HG02884 (cell line): Measurements from ENCODE around the gene POLR2I.
"Not testable (repeated sequence)": the region's sequence is repeated elsewhere in the genome, so short reads cannot be mapped to it uniquely, and the experiment has no call there.

ENCODE experiments used
- ATAC-seq: cut with Tn5 transposase; IDR thresholded peaks from one replicate; pipeline ENCODE4 v1.9.1; 2021; ENCODE audit warnings: mild to moderate bottlenecking, moderate library complexity; ENCODE audit not compliant: unreplicated experiment

POLR2I gene

GRCh38 chr19:36134867-36135266 lies 20.2 kb upstream of the POLR2I start:
- not testable (repeated sequence) for ATAC-seq

- ATAC-seq, result not testable (repeated sequence)
These were observed 16.5 kb upstream of the POLR2I start for GRCh38 chr19:36131221-36131620.

- ATAC-seq, result no peak
These were observed 13.7 kb upstream of the POLR2I start for GRCh38 chr19:36128392-36128736.

- ATAC-seq, result no peak
These were observed 10.9 kb upstream of the POLR2I start for GRCh38 chr19:36125557-36125956.

GRCh38 chr19:36121486-36122124 lies 6.9 kb upstream of the POLR2I start:
- ATAC-seq, result no peak

GRCh38 chr19:36120984-36121358 lies 6.3 kb upstream of the POLR2I start:
- ATAC-seq, result no peak

GRCh38 chr19:36120092-36120983 lies 5.7 kb upstream of the POLR2I start:
- ATAC-seq, result no peak

GRCh38 chr19:36116344-36116637 lies 1.6 kb upstream of the POLR2I start:
- ATAC-seq, result no peak

DNA sequence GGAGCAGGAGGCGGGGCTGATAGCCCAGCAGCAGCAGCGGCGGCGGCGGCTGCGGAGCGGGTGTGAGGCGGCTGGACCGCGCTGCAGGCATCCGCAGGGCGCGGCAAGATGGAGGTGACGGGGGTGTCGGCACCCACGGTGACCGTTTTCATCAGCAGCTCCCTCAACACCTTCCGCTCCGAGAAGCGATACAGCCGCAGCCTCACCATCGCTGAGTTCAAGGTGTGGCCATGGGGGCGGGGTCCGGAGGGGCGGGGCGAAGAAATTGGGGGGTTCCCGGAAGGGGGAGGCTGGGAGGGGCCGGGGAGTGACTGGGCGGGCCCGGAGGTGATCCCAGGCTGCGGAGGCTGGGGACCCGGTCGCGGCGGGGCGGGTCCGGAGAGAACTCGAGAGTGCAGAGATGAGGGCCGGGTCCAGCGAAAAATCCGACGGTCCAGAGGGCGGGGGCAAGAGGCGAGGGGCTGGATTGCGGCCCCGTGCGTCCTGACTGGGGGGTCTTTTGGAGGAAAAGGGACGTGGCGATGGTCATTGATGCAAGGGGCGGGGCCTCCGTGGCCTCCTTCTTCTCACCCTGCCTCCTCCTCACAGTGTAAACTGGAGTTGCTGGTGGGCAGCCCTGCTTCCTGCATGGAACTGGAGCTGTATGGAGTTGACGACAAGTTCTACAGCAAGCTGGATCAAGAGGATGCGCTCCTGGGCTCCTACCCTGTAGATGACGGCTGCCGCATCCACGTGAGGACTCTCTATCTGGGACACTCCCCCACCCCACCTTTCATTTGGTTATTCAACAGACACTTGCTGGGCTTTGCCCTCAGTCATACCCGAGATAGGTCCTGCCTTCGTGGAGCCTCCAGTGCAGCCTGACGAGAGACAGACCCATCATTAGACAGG lies 1.0 kb upstream of the POLR2I start, which contains the start of gene TBCB:
TBCB (plus strand) TSS at position 16 of the 891 bp plus-strand sequence; CDS start at position 109, 93 bp downstream.
- no peak for ATAC-seq

DNA sequence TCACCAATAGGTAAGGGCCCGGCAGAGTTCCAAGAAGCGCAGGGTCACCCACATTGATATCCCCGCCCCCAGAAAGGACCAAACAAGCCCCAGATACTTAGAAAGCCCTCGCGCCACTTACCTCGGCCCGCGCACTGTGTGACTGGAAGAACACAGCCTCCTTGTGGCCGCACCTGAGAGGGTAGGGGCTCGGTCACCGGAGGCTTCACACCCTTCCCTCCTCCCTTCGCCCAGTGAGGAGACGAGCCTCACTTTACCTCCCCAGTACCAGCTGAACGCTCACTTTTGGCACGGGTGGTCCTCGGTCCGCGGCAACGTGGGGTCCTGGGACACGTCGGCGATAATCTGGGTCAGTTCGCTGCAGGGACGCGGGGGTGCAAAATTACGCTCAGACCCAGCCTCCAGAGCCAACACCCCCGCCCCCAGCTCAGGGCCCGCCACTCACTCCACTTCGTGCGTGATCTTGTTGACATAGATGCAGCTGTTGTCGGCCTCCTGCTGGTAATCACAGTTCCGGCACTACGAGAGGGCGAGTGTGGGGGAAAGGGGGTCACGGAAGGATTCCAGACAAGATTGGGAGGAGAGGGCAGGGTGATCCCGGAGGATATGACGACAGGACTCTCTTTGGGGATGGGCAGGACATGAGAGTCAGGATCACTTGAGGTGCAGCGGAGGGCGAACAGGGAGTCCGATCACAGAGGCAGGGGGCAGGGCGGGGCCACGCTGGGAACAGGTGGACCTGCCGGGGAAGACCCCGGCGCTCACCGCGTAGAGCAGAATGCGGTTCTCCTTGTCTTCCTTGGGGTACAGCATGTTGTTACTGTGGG lies 568 bp downstream of the POLR2I start:
- ATAC-seq, result no peak

GRCh38 chr19:36113425-36113824 lies 1.2 kb downstream of the POLR2I start:
- ATAC-seq, result no peak

DNA sequence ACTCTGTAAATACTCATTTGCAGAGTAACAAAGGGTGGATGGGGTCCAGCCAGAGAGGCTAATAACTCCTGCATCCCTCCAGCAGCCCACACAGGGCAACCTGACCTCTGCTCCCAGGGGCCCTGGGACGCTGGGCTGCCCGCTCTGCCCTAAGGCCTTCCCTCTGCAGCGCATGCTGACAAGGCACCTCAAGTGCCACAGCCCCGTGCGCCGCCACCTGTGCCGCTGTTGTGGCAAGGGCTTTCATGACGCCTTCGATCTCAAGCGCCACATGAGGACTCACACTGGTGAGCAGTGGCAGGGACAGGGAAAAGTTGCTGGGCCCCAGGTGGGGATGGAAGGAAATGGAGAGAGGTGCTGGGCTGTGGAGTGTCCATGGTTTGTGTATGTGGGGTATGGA lies 2.0 kb downstream of the POLR2I start:
- no peak for ATAC-seq

GRCh38 chr19:36111200-36111539 lies 3.5 kb downstream of the POLR2I start:
- no peak for ATAC-seq

DNA sequence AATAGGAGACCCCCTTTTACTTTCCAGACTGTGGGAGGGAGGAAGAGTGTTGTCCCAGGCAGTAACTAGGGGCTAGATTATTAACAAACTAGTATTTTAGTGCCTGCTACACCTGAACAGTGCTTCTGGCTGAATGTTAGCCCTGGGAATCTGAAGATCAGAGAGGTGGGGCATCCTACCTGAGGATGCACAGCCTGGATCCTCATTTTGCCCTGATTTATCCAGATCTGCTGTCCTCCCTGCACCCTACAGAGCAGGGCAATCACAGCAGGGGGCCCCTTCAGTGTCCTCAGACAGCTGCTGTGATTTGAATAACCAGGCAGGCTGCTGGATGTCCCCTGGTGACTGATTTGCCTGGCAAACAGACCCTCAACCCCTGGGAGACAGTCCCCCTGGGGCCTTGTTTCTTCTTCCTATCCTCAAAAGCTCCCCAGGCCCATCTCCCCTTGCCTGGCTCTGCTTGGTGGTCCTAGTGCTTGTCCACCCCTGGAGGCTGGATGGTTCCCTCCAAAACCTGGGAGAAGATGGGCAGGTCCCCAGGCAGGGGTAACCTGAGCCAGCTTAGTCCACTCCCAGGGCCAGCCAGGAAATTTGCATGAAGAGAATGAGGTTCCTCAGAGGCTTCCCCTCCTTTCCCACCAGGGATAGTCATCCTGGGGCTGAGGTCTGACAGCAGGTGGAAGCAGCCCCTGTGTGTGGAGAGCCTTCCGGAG lies 4.0 kb downstream of the POLR2I start, which contains the start of gene OVOL3:
OVOL3 (plus strand) TSS at position 657 of the 713 bp plus-strand sequence. CDS start 60 bp downstream, outside the sequence.
- ATAC-seq, result no peak

GRCh38 chr19:36108684-36109083 lies 6.0 kb downstream of the POLR2I start:
- no peak for ATAC-seq

DNA sequence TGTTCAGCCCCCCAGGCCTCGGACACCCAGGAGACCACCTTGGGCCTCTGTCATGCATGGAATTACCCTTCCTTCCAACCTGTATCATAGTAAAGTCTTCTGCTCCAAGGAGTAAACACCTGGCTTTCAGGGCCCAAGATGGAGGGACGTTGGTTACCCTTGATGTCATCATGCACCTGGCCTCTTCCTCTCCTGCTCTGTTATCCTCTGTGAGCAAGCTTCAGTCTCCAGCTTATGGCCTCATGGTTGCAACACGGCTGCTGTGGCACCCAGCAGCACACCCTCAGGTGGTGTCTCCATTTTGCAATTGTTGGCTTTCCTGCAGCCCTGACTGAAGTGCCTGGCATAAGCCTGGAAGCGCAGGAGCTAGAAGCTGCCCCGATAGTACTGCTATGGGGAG lies 7.7 kb downstream of the POLR2I start:
- no peak for ATAC-seq

DNA sequence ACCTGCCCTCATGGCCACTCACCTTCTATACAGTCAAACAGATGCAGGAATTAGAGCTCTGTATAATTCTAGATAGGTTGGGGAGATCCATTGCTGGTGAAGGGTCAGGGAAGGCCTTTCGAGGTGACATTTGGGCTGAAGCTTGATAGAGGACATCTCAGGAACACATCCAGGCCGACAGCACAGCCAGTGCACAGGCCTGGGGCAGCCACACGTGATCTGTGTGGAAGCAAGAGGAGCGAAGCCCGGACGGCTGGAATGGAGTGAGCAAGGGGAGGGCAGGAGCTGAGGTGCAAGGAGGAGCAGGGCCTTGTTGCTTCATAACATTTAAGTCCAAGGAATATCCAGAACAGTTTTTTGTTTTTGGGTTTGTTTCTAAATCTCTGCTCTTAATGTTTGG lies 8.2 kb downstream of the POLR2I start:
- no peak for ATAC-seq

GRCh38 chr19:36103842-36104552 lies 10.7 kb downstream of the POLR2I start:
- no peak for ATAC-seq

DNA sequence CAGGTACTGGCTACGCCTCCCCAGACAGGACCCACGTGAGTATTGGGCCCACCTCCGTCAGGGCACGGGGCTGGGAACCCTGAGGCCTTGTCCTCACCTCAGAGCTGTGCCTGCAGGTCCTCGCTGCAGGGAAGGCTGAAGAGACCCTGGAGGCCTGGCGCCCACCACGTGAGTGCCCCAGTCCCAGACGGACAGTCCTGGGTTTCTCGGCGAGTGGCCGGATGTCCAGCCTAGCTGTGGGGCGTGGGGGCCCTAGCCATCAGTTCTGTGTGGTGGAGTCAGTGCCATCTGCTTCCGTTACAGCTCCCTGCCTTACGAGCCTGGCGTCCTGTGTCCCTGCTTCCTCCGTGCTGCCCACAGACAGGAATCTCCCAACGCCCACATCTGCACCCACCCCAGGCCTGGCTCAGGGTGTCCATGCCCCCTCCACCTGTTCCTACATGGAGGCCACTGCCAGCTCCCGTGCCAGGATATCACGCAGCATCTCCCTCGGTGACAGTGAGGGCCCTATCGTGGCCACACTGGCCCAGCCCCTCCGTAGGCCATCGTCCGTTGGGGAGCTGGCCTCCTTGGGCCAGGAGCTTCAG lies 11.5 kb downstream of the POLR2I start:
- ATAC-seq, result no peak
